ENCODE data around the gene RGS6.

DNA sequence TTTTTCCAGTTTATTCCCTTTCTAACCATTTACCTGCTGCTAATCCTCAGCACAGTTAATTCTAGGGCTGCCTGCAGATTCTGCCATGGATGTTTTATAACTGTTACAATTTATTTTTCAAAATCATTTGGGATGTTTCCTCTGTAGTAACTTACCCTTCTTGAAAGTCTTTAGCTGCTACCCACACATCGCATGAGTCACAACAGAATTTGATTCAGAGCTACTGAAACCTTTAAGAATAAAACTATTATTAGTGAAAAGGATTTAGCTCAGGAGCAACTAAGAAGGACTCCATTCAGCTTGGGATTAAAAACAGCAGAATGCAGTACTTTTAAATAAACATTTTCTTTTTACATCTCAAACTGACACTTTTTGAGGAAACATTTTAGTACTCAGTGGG is 41.7 kb upstream of the RGS6 start:
- TF ChIP-seq, protein P1, sequence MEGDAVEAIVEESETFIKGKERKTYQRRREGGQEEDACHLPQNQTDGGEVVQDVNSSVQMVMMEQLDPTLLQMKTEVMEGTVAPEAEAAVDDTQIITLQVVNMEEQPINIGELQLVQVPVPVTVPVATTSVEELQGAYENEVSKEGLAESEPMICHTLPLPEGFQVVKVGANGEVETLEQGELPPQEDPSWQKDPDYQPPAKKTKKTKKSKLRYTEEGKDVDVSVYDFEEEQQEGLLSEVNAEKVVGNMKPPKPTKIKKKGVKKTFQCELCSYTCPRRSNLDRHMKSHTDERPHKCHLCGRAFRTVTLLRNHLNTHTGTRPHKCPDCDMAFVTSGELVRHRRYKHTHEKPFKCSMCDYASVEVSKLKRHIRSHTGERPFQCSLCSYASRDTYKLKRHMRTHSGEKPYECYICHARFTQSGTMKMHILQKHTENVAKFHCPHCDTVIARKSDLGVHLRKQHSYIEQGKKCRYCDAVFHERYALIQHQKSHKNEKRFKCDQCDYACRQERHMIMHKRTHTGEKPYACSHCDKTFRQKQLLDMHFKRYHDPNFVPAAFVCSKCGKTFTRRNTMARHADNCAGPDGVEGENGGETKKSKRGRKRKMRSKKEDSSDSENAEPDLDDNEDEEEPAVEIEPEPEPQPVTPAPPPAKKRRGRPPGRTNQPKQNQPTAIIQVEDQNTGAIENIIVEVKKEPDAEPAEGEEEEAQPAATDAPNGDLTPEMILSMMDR (IDR thresholded peaks at IDR 0.05; ENCODE audit: insufficient read depth, low read depth, low read length): no peak
- TF ChIP-seq EZH2 (IDR thresholded peaks at IDR 0.05; ENCODE audit: insufficient read depth, low read length): no peak

All from astrocyte (in vitro differentiated cells and primary cell).